Activated CD8-positive, alpha-beta memory T cell treated with anti-CD3 and anti-CD28 coated beads, Interleukin-2, amount 50 U/mL, for 24 hours (primary cell): ENCODE results near the gene CROCC.

Source experiments
- DNase-seq: peaks from one replicate; pipeline ENCODE4 v3.0.0-alpha.2; 2020; ENCODE audit errors: extremely low read depth

Gene CROCC

DNA sequence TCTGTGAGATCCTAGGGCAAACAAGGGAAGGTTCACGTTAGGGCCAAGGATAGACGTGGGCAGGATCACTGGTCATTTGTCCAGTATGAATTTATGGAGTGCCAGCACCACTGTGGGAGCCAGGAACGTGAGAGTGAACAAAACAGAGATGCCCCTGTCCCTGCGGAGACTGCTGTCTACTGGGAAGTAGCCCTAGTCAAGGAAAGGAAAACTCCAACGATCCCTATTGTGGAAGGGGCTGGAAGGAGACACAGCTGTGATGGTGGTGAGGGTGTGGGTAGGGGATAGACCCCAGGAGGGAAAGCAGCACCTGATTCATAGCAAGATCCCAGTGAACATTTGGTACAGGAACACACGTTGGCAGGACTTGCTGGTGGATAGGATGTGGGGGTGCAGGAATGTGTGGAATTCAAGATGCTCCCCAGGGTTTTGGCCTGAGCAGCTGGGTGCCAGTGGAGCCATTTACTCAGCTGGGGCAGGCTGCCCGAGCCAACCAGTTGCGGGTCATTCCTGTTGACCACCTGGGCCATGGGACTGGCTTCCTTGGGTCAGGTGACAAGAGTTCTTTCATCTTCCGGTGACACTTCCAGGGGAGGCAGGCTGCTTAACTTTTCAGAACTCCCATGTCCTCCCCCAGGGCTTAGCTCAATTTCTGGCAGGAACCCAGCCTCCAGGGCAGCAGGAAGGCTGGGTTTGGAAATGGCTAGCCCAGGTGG is 91.2 kb downstream of the CROCC start:
- no peak for DNase-seq

GRCh38 chr1:17013491-17014320 is 92.0 kb downstream of the CROCC start:
- no peak for DNase-seq

GRCh38 chr1:17014671-17015567 is 93.2 kb downstream of the CROCC start:
- no peak for DNase-seq

- DNase-seq: no peak
Observed at GRCh38 chr1:17016317-17016661, 94.6 kb downstream of the CROCC start.

GRCh38 chr1:17017435-17017834 is 95.7 kb downstream of the CROCC start:
- no peak for DNase-seq

DNA sequence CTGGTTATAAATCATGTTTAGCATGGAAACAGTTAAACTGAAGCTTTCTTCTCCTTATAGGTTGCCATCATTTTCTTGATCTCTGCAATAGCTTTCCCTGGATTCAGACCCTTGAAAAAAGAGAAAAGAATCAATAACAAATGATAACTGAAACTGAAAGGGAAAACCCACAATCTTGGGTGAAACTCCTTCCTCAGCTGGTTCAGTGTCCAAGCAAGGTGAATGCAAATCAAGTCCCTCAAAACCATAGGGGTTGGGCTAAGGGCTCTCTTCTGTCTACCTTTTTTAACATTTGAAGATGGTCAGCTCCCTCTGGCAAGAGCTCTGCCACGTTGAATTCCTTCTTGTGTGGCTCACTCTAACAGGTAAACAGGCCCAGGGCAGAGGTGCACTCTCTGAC is 97.1 kb downstream of the CROCC start:
- DNase-seq: no peak

- no peak for DNase-seq
Observed at GRCh38 chr1:17020502-17020901, 98.8 kb downstream of the CROCC start.

GRCh38 chr1:17021896-17022295 is 100.2 kb downstream of the CROCC start:
- no peak for DNase-seq
